Stimulated activated CD4-positive, alpha-beta T cell treated with anti-CD3 and anti-CD28 coated beads, Interleukin-2, amount 100 ng/mL, for 4 hours (primary cell): ENCODE measurements around the gene FAT3.

ENCODE experiments used
- DNase-seq: peaks from one replicate; pipeline ENCODE4 v3.0.0-alpha.2; 2020; ENCODE audit warnings: low read depth

Gene FAT3

GRCh38 chr11:92224407-92225124 is at the start of gene FAT3:
TSS of gene FAT3 (plus strand) at chr11:92224818. CDS start at chr11:92352113, 127,295 bp downstream.
- no peak for DNase-seq

- DNase-seq, result no peak
Observed at GRCh38 chr11:92179017-92179670, 45.5 kb upstream of the FAT3 start.

- DNase-seq, result no peak
Observed at GRCh38 chr11:92180226-92180625, 44.4 kb upstream of the FAT3 start.

- DNase-seq, result no peak
Observed at GRCh38 chr11:92180664-92181251, 43.9 kb upstream of the FAT3 start.

- DNase-seq, result no peak
Observed at GRCh38 chr11:92190535-92191206, 33.9 kb upstream of the FAT3 start.

- no peak for DNase-seq
Observed at GRCh38 chr11:92192141-92192540, 32.5 kb upstream of the FAT3 start.

GRCh38 chr11:92198268-92198667 is 26.4 kb upstream of the FAT3 start:
- no peak for DNase-seq

- no peak for DNase-seq
Observed at GRCh38 chr11:92199991-92200390, 24.6 kb upstream of the FAT3 start.

GRCh38 chr11:92204731-92205130 is 19.9 kb upstream of the FAT3 start:
- DNase-seq, result no peak

- no peak for DNase-seq
Observed at GRCh38 chr11:92206441-92206840, 18.2 kb upstream of the FAT3 start.

GRCh38 chr11:92211576-92212167 is 12.9 kb upstream of the FAT3 start:
- no peak for DNase-seq

GRCh38 chr11:92212530-92212929 is 12.1 kb upstream of the FAT3 start:
- no peak for DNase-seq

- DNase-seq, result no peak
Observed at GRCh38 chr11:92216789-92217188, 7.8 kb upstream of the FAT3 start.

GRCh38 chr11:92219476-92219875 is 5.1 kb upstream of the FAT3 start:
- no peak for DNase-seq

GRCh38 chr11:92222701-92223100 is 1.9 kb upstream of the FAT3 start:
- DNase-seq, result no peak

GRCh38 chr11:92224054-92224406 is 588 bp upstream of the FAT3 start:
- DNase-seq, result no peak

- no peak for DNase-seq
Observed at GRCh38 chr11:92225125-92225567, 528 bp downstream of the FAT3 start.

GRCh38 chr11:92225568-92226330 is 1.1 kb downstream of the FAT3 start:
- DNase-seq, result no peak

GRCh38 chr11:92226331-92227229 is 2.0 kb downstream of the FAT3 start:
- DNase-seq, result no peak

GRCh38 chr11:92227230-92227814 is 2.7 kb downstream of the FAT3 start:
- DNase-seq, result no peak
